Epithelial cell of esophagus (primary cell): Measurements from ENCODE around the gene BAIAP2L1.
A peak's percentile ranks its signal among the peaks of the same experiment; 100 is the strongest.

Source experiments
- DNase-seq: peaks from one replicate; pipeline ENCODE4 v3.0.0; 2010; ENCODE audit warnings: low read depth
- H3K4me3 ChIP-seq: 2 replicates; pipeline ENCODE4 v1.5.1; 2011; ENCODE audit warnings: mild to moderate bottlenecking, low read length, control low read depth
- CTCF ChIP-seq: IDR thresholded peaks from 2 replicates; pipeline ENCODE4 v1.5.1; 2011; ENCODE audit warnings: low read depth, mild to moderate bottlenecking, low read length, control low read depth, inconsistent platforms; ENCODE audit not compliant: insufficient read depth; ENCODE audit errors: missing control alignments

Gene BAIAP2L1

GRCh38 chr7:98284335-98285036 lies 116.4 kb downstream of the BAIAP2L1 start:
- peak; percentile 80 for DNase-seq
- peak overlapping the region; percentile 10 for H3K4me3 ChIP-seq
- no peak for TF ChIP-seq CTCF

GRCh38 chr7:98283887-98284222 lies 117.0 kb downstream of the BAIAP2L1 start:
- TF ChIP-seq CTCF = no peak
- DNase-seq = no peak
- H3K4me3 ChIP-seq = peak overlapping the region; percentile 10

- peak overlapping the region; percentile 78 for H3K4me3 ChIP-seq
- TF ChIP-seq CTCF = no peak
- DNase-seq = peak; percentile 72
These were observed 117.6 kb downstream of the BAIAP2L1 start for GRCh38 chr7:98283127-98283886.

GRCh38 chr7:98282703-98283102 lies 118.2 kb downstream of the BAIAP2L1 start:
- no peak for TF ChIP-seq CTCF
- peak overlapping the region; percentile 78 for H3K4me3 ChIP-seq
- no peak for DNase-seq

GRCh38 chr7:98281757-98282606 lies 118.9 kb downstream of the BAIAP2L1 start:
- no peak for TF ChIP-seq CTCF
- H3K4me3 ChIP-seq = peak overlapping the region; percentile 78
- DNase-seq = no peak

- peak; percentile 91 for DNase-seq
- TF ChIP-seq CTCF = no peak
- peak within 1 kb of the TSS; percentile 78 for H3K4me3 ChIP-seq
These were observed 119.8 kb downstream of the BAIAP2L1 start, which contains the start of gene BRI3 for GRCh38 chr7:98280791-98281756. Gene BRI3, plus strand, starts transcription at chr7:98281686. Its CDS starts 110 bp downstream, at chr7:98281796.
